GM21360 (cell line): ENCODE results near the gene CCNK.

Source experiments
- ATAC-seq: cut with Tn5 transposase; IDR thresholded peaks from one replicate; pipeline ENCODE4 v1.9.1; 2021; ENCODE audit warnings: mild to moderate bottlenecking, moderate library complexity; ENCODE audit not compliant: unreplicated experiment

The CCNK gene

GRCh38 chr14:99465288-99465687 lies 15.9 kb upstream of the CCNK start:
- ATAC-seq, result no peak

GRCh38 chr14:99466758-99467157 lies 14.5 kb upstream of the CCNK start:
- ATAC-seq, result no peak

- no peak for ATAC-seq
Measured at GRCh38 chr14:99467336-99468078, 13.7 kb upstream of the CCNK start.

GRCh38 chr14:99468081-99468480 lies 13.1 kb upstream of the CCNK start:
- ATAC-seq, result no peak

- no peak for ATAC-seq
Measured at GRCh38 chr14:99468836-99469592, 12.2 kb upstream of the CCNK start.

GRCh38 chr14:99471731-99472130 lies 9.5 kb upstream of the CCNK start:
- ATAC-seq, result no peak

- ATAC-seq, result no peak
Measured at GRCh38 chr14:99472937-99473336, 8.3 kb upstream of the CCNK start.

- no peak for ATAC-seq
Measured at GRCh38 chr14:99473458-99473857, 7.8 kb upstream of the CCNK start.

GRCh38 chr14:99475179-99475578 lies 6.0 kb upstream of the CCNK start:
- no peak for ATAC-seq

GRCh38 chr14:99475660-99476059 lies 5.5 kb upstream of the CCNK start:
- no peak for ATAC-seq

GRCh38 chr14:99476864-99477263 lies 4.3 kb upstream of the CCNK start:
- no peak for ATAC-seq

- no peak for ATAC-seq
Measured at GRCh38 chr14:99478128-99478527, 3.1 kb upstream of the CCNK start.

GRCh38 chr14:99479160-99479905 lies 1.9 kb upstream of the CCNK start:
- ATAC-seq, result no peak

- ATAC-seq, result peak; percentile 4
Measured at GRCh38 chr14:99479906-99480869, 1.0 kb upstream of the CCNK start, which contains the start of gene SETD3. Gene SETD3 (minus strand): TSS chr14:99480859. CDS start chr14:99465805, 15,054 bp downstream.

- ATAC-seq, result no peak
Measured at GRCh38 chr14:99481745-99482099, 513 bp downstream of the CCNK start.

GRCh38 chr14:99484106-99484505 lies 2.9 kb downstream of the CCNK start:
- no peak for ATAC-seq

GRCh38 chr14:99497341-99497740 lies 16.1 kb downstream of the CCNK start:
- no peak for ATAC-seq

- no peak for ATAC-seq
Measured at GRCh38 chr14:99497894-99498293, 16.7 kb downstream of the CCNK start.

GRCh38 chr14:99502989-99503421 lies 21.8 kb downstream of the CCNK start:
- ATAC-seq, result no peak

GRCh38 chr14:99503848-99504453 lies 22.7 kb downstream of the CCNK start:
- ATAC-seq, result no peak
